ENCODE results near the gene G6PD.
"Not testable (repeated sequence)": the region's sequence is repeated elsewhere in the genome, so short reads cannot be mapped to it uniquely, and the experiment has no call there.

The G6PD gene

DNA sequence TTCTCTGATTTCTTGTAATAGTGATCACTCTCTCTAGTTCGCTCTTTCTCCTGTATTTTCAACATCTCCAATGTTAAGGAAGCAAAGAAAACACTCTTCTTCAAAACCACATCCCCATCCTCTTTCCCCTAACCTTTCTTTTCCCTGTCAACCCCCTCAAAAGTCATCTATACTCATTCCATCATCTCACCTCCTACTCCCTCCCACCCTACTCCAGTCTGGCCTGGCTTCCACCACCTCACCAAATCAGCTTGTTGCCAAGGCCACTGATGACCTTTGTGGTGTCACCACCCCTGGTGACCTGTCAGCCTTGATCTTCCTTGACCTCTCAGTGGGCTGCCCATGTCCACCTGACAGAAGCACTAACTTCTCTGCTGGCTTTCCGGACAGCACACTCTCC lies 32.9 kb downstream of the G6PD start:
- DNase-seq: no peak

DNA sequence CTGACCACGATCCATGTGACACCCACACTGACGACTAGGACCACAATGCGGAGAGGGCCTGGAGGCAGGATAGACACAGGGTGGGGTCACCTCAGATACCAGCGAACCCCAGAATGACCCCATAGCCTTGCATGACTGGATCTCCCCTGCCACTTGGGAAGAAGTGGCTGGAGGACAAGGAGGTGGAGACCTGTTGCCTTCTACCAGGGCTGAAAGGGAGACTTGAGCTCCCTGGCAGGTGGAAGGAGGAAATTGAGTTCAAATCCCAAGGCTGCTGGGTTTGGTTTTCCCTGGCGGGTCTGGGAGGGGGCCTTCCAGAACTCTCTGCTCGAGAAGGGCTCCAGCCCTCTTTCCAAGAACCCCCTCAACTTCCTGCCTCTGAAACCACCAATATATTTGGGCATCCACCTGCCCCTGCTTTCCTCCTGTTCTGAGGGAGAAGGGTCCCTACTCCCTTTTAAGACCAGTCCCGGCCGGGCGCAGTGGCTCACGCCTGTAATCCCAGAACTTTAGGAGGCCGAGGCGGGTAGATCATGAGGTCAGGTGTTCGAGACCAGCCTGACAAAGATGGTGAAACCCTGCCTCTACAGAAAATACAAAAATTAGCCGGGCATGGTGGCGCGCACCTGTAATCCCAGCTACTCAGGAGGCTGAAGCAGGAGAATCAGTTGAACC lies 33.6 kb downstream of the G6PD start:
- DNase-seq: no peak

DNA sequence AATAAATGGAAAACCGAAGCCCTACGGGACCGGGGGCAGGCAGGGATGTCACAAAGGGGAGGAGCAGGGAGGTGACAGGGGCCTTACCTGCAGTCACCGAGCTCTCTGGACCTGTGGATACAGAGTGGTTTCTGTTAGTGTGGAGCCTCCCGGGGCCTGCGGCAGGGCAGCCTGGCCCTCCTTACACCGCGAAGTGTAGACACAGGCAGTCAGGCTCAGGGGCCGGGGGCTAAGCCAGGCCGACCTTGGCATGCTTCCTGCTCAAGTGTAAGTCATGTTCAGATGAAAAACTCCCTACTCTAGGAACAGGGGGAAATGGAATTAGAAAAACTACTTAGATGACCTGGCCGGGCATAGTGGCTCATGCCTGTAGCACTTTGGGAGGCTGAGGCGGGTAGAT lies 34.9 kb downstream of the G6PD start:
- no peak for DNase-seq

DNA sequence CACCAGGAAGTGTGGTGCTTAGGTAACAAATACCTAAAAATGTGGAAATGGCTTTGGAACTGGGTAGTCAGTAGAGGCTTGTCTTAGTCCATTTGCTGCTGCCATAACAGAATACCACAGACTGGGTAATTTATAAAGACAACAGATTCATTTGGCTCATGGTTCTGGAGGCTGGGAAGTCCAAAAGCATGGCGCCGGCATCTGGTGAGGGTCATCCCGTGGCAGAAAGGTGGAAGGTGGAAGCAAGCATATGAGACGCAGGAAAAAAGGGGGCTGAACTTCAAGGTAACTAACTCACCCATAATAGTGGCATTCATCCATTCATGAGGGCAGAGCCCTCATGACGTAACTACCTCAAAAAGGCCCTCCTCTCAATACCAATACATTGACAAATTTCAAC lies 37.2 kb downstream of the G6PD start:
- DNase-seq: no peak

DNA sequence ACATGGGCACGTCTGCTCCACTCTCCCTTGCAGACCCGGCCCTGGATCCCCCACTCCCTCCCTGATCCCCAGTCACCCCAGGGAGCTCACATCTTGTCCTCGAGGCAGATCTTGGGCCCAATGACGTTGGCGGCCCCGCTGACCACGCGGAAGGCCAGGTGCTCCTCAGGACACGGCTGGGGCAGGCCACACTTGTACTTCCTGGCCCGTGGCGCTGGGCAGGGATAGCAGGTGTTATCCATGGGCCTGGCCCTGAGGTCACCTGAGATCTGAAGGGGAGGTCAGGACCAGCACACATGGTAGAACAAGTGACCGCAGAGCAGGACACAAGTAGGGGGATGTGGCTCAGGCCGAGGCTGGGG lies 38.3 kb downstream of the G6PD start:
- no peak for DNase-seq

DNA sequence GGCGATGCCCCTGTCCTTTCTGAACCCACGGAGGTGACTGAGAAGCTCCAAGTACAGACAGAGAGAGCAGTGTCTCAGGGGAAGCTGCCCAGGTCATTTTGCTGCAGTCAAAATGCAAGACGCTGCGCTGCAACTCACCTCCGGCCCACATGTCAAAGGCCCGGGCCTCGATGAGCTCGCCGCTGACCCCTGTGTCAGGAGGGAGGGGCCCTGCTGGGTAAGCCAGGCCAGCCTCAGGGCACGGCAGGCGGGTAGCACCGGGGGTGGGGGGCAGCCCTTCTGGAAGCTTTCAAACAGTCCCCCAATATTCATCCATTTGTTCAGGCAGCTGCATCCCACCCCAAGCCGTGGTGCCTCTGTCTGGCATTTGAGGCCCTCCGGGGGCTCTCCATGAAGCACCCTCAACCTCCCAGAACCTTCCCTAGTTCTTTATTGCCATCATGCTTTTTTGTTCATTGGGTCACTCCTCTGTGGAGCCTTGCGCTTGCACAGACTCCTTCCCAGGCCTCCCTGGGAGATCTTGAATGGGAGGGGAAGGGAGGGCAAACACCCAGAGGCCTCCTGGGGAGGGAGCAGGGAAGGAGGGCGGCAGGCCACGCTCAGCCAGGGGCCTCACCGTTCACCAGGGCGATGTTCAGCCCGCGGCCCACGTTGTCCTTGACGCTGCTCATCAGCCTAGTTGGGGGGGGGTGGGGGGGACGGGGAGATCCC lies 38.8 kb downstream of the G6PD start:
- DNase-seq: no peak

DNA sequence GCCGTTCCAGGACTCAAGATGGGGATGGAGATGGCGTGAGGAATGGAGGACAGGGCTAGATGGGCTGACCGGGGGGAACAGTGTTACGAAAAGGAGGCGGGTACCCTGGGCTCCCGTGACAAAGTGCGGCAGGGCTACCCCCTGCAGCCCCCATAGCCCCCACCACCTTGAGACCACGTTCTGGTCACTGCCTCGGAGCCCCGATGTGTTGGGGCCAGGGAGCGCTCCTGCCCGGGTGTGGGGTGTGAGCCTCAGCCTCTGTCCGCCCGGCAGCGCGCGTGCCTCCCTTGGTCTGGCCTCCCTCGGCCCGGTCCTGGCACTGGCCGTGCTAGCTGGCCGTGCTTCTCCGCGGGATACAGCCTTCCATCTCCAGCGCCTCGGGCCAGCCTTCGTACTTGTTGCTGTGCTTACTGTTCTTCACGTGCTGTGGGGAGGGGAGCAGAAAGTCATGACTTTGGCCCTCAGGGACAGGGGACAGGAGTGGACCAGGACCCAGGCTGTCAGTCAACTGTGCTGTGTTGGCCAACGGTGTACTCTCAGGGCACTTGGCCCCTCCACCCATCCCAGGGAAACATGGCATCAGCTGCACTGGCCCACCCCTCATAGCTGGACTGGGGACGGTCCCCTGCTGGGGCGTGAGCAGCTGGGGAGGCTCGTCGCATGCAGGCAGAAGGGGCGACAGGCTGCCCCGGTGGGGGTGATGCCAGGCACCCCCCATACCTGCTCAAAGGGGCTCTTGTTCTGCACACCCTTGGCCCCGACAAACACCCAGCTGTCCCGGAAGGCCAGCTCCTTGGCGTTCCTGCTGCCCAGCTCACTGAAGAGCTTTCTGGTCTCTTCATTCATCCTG lies 39.9 kb downstream of the G6PD start:
- no peak for DNase-seq

DNA sequence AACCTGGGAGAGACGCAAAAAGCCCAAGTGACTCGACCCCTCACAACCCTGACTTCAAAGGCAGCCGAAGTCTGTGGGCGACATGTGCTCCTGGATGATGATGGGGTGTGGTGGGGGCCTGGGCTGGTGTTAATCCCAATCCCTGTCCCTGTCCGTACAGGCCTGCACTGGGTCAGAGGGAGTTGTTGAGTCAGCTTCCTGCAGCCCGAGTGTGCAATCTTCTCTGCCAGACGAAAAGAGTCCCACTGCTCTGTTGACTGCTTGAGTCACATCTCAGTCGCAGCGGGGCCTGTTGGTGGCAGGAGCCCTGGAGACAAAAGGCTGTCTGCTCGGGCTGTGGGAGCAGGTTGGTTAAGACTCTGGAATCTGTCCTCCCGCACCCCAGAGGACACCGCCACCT lies 40.9 kb downstream of the G6PD start:
- no peak for DNase-seq

DNA sequence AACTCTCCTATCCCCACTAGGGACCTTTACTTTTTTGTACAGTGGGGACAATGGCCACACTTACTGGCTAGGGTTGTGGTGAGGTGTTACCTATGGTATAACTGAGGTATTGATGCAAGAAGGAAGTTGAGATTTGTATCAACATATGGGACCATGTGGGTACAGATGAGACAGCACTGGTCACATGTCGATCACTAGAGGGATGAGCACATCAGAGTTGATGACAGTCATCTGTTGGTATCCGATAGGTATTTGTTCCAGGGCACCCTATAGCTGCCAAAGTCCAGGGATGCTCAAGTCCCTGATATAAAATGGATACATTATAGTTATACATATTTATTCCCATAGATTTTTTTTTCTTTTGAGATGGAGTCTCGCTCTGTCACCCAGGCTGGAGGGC lies 43.7 kb downstream of the G6PD start:
- no peak for DNase-seq

DNA sequence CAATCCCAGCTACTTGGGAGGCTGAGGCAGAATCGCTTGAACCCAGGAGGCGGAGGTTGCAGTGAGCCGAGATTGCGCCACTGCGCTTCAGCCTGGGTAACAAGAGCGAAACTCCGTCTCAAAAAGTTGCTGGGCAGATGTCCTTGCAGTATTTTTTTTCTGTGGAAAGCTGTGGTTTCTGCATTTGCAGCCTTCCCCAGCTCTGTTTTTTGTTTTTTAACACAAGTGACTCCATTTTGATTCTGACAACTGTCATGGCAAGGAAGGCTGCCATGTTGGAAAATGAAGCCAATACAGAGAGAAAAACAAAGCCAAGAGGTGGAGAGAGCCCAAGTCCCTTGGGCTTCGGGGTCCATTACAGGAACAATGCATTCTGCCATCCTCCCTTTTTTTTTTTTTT lies 44.5 kb downstream of the G6PD start:
- DNase-seq: no peak

DNA sequence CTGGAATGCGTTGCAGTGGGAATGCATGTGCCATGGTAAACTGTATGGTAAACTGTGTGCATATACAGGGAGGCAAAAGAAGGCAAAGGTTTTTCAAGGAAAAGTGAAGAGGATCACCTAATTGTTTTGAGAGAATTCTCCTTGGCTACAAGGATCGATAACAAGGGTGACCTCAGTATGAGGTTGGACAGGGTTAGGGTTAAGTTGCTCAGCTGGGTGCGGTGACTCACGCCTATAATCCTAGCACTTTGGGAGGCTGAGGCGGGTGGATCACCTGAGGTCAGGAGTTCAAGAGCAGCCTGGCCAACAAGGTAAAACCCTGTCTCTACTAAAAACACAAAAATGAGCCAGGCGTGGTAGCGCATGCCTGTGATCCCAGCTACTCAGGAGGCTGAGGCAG lies 45.2 kb downstream of the G6PD start:
- DNase-seq: not testable (repeated sequence)

DNA sequence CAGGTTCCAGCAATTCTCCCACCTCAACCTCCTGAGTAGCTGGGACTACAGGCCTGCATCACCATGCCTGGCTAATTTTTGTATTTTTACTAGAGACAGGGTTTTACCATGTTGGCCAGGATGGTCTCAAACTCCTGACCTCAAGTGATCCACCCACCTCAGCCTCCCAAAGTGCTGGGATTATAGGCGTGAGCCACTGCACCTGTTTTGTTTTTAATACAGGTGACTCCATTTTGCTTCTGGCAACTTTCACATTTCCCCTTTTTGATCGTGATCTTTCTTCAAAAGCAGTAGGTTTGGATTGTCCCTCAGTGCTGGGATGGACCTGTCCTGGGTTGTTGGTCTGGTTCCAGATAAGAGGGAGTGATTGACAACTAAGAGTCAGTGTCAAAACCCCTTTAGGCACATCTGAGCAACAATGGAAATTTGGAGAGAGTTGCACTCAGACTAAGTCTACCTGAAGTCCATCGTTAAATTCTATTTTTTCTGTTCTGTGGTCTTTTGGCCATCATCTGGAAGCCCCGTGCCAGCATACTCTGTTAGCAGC lies 50.0 kb downstream of the G6PD start:
- not testable (repeated sequence) for DNase-seq

DNA sequence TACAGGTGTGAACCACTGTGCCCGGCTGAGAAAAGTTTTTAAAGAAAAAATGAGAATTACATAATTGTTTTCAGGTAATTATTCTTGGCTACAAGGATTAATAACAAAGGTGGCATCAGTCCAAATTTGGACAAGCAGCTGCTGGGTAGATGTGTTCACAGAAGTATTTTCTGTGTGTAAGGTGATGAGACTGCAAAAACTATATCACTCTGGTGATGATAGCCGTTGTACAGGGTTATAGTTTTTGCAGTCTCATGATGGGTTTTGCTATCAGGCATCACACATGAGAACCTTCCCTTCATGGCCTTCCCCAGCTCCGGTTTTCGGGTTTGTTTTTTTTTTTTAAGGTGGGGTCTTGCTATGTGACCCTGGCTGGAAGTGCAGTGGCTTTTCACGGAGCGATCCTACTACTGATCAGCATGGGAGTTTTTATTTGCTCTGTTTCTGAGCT lies 51.1 kb downstream of the G6PD start:
- DNase-seq: no peak

DNA sequence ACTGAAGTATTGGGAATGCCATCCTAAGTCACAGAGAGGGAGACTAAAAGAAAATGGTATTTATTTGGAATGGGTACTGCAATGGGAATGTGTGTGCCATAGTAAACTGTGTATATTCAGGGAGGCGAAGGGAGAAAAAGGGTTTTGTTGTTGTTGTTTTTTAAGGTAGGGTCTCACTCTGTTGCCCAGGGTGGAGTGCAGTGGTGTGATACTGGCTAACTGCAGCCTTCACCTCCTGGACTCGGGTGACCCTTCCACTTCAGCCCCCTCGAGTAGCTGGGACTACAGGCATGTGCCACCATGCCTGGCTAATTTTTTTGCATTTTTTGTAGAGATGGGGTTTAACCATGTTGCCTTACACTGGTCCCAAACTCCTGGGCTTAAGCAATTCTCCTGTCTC lies 51.9 kb downstream of the G6PD start:
- no peak for DNase-seq

DNA sequence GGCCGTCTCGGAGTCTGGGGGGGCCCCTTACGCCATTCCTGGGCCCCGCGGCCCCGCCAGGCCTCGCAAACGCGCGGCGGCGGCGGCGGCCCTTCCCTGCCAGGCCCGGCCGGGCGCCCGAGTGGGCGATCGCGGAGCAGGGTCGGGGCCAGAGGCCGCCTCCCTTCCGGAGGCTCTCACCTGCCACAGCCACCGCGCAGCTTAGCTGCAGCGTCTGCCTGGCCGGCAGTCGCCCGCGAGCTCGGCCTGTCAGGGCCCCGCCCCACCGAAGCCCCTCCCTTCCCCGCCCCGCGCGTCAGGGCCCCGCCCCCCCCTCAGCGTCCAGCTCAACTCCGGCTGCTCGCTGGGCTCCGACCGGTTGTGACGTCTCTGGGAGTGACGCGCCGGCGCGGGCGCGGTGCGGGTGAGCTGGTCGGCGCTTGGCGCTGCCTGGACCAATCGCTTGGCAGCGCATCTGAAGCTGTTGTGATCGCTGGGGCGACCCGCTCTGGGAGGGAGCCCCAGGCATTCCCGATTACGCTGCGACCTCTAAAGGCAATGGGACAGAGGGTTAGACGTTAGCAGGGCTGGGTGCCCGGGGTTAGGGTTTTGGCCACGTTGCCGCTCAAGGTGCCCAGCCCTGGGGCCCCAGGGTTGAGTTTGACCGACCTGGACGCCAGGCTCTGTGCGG lies 56.1 kb downstream of the G6PD start, which contains the start of gene SLC10A3:
TSS of gene SLC10A3 (minus strand) at position 216 of the 670 bp plus-strand sequence. CDS start 1,689 bp downstream, outside the sequence.
- DNase-seq: peak; percentile 61 to 67

DNA sequence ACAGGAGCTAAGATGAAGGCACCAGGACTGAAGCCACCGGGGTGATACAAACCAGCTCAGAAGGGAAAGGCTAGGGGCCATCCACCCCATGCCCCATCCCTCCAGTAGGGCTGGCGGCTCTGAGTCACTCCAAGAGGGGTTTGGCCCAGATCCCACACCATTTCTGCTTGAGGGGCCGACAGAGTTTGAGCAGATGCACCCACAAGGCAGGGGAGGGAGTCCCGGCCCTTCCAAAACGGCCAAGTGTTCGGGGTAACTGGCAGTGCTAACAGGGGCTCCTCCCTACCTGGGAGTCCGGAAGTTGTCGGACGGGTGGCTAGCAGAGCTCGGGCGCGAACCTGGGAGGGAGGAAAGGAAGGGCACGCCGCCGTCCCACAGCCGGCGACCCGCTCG lies 56.6 kb downstream of the G6PD start:
- DNase-seq: peak in 1 of 2 donors; percentile 22

DNA sequence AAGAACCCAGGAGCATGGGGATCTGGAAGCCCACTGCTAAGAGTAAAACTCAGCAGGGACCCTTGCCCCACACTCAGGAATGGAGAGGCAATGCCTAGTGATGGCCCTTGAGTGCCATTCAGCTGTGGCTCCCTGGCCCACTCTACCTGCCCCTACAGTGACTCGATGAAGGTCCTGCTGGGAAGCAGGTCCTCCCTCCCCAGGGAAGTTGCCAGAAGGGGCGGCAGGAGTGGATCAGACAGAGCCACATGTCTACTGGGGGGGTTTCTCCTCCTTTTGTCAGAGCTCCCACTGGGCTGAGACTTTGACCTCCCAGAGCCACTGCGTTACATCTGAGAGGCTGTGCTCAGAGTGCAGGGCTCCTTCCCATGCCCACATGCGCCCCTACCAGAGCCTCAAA lies 57.5 kb downstream of the G6PD start:
- DNase-seq: no peak

DNA sequence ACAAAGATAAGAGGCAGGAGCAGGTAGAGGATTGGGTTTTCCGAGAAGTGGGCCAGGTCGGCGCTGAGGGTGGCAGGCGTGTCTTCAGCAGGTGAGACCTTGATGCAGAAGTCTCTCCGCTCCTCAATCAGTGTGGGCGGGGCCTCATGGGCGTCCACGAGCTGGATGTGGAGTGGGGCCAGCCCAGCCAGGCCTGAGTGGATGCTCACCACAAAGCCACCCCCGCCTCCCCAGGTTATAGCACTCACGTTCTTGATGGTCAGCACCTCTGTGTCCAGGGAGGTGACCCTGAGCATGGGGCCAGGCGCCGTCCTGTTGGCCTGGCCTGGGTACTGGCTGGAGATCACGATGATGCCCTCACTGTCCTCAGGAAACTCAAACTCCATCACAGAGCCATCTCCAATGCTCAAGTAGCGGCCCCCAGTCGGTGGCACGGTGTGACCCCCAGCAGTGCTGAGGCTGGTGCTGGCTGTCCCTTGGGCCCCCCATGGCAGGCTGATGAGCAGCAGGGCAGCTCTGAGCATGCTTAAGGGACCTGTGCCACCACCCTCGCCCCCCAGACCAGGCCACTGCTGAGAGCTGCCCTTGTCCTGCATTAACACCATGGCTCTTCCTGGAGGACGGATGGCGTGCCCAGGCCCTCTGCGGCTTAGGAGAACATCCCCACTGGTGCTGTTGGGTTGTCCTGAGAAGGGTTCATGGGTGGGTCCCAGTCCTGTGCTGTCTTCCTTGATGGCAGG lies 58.1 kb downstream of the G6PD start:
- DNase-seq: no peak

DNA sequence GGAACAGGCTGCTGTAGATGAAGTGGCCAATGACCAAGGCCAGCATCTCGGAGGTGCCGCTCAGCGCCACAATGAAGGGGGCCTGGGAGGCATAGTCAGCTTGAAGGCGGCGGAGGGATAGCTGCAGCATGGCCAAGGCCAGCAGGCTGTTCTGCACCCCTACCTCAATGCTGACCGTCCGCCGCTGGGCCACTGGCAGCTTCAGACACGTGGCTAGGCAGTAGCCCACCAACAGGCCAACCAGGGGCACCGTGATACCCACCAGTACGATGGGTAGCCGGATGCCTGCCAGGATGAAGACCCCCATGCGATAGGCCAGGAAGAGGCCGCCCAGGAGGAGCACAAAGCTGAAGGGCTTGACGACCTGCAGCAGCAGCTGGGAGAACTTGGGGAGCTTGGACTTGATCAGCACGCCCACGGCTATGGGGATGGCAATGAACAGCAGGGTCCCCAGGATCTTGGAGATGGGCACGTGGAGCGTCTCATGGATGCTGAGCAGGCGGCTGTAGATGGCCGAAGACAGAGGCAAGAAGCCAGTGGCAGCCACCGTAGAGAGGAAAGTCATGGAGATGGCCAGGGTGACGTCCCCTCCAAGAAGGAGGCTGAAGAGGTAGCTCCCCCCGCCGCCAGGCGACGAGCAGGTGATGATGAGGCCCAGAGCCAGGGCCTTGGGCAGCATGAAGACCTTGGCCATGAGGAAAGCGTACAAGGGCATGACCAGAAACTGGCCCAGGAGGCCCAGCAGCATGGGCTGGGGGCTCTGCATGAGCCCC lies 58.9 kb downstream of the G6PD start:
- no peak for DNase-seq

DNA sequence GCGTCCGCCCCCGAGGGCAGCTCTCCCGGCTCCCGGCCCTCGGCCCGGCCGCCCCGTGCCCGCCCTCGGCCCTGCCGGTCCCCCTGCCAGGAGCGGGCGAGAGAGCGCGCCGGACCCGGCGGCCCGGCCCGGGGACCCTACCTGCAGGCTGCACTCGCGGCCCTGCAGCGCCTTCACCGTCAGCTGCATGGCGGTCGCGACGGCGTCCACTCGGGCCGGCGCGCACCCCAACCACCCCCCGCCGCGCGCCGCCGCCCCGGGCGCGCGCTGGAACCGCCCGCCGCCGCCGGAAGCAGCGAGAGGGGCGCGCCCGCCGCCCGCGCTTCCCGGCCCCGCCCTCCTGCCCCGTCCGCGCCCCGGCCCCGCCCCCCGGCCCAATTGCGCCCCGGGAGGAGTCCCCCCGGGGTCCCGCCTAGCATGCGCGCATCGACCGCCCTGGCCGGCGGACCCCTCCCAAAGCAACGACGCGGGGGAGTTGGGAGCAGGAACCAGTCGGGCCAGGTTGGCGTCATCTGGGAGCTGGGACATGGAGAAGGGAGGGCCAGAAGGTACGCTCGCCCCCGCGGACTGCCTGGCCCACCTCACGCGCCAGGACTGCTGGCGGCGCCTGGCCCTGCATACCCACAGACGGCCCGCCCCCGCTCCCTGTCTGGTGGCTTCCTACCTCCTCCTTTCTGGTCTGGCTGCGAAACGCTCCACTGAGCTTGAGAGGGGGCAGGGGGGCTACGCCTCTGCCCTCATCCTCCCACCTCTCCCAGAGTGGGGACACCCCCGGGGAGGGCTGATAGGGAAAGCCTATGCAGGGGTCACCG lies 60.0 kb downstream of the G6PD start, which contains the start of gene UBL4A:
TSS of gene UBL4A (minus strand) at position 220 of the 812 bp plus-strand sequence. CDS start at position 189, 31 bp downstream.
- DNase-seq: peak in 1 of 2 donors; percentile 10
